ENCODE measurements around the gene RBBP8.

DNA sequence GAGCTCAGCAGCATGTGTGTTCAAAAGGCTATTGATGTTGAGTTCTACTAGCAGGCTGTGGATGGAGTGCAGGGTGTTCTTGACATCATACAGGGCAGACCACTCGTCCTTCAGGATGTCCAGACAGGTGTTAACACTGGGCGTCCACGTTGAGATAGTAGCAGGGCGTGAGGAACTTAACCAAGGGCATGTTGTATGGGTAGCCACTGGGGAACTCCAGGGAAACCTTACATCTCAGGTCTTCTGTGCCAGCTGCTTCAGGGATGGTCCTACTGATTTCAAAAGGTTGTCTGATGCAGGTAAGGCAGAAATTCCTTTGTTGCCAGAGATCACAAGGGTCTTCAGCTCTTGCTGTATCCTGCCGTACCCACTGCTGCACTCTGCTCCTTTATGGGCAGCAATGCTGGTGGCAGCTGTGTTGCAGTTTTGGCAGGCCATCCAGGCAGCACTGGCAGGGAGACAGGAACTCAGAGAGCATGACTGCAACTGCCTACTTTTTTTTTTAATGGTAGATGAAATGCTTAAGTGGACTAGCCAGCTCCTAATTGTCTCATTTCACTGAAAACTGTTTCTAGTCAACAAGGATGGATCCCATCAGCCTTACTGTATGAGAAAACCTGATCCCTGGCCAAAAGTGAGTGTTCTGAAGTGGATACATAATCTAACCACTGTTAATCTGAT lies 32.4 kb upstream of the RBBP8 start:
- TF ChIP-seq, protein P1, sequence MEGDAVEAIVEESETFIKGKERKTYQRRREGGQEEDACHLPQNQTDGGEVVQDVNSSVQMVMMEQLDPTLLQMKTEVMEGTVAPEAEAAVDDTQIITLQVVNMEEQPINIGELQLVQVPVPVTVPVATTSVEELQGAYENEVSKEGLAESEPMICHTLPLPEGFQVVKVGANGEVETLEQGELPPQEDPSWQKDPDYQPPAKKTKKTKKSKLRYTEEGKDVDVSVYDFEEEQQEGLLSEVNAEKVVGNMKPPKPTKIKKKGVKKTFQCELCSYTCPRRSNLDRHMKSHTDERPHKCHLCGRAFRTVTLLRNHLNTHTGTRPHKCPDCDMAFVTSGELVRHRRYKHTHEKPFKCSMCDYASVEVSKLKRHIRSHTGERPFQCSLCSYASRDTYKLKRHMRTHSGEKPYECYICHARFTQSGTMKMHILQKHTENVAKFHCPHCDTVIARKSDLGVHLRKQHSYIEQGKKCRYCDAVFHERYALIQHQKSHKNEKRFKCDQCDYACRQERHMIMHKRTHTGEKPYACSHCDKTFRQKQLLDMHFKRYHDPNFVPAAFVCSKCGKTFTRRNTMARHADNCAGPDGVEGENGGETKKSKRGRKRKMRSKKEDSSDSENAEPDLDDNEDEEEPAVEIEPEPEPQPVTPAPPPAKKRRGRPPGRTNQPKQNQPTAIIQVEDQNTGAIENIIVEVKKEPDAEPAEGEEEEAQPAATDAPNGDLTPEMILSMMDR (IDR thresholded peaks at IDR 0.05; ENCODE audit: insufficient read depth, low read length, poor library complexity, severe bottlenecking): no peak
- no peak for TF ChIP-seq EZH2phosphoT487 (conservative IDR thresholded peaks at IDR 0.05; ENCODE audit: low read length)
